GM23338 (cell line): ENCODE data around the gene CACNA2D3. TPM values are rescaled to one million over a fixed set of nuclear protein-coding genes. Genes with fewer than 3 reads are reported as not detected.

Source experiments
- ATAC-seq: fragments of 200-7000 bp; cut with Tn5 transposase; 3 replicates; pipeline ENCODE4 v1.9.1; 2020
- DNase-seq: peaks from one replicate; pipeline ENCODE4 v3.0.0-alpha.2; 2015; ENCODE audit warnings: low spot score
- H2AFZ ChIP-seq: fragments of 200-600 bp; sonication (generic); 2 replicates; pipeline ENCODE4 v1.8.0; 2016; ENCODE audit warnings: antibody characterized with exemption, mild to moderate bottlenecking, moderate library complexity
- H3F3A ChIP-seq: fragments of 200-600 bp; sonication (generic); replicated peaks from 2 replicates; pipeline ENCODE4 v1.8.0; 2017; ENCODE audit warnings: antibody characterized with exemption, mixed run types, low read depth
- H3K27ac ChIP-seq: fragments of 200-600 bp; sonication (generic); 2 replicates; pipeline ENCODE4 v1.6.1; 2016; ENCODE audit warnings: low read depth
- H3K27me3 ChIP-seq: fragments of 200-600 bp; sonication (generic); 2 replicates; pipeline ENCODE4 v1.8.0; 2016; ENCODE audit warnings: mild to moderate bottlenecking, mixed run types, moderate library complexity; ENCODE audit not compliant: insufficient read depth
- H3K36me3 ChIP-seq: fragments of 200-600 bp; sonication (generic); 2 replicates; pipeline ENCODE4 v1.8.0; 2016; ENCODE audit warnings: mild to moderate bottlenecking; ENCODE audit not compliant: insufficient read depth
- H3K4me1 ChIP-seq: fragments of 200-600 bp; sonication (generic); 2 replicates; pipeline ENCODE4 v1.8.0; 2016; ENCODE audit warnings: mild to moderate bottlenecking, moderate library complexity; ENCODE audit not compliant: insufficient read depth
- H3K4me2 ChIP-seq: fragments of 200-600 bp; sonication (generic); 2 replicates; pipeline ENCODE4 v1.7.1; 2017; ENCODE audit warnings: mixed run types
- H3K4me3 ChIP-seq: fragments of 200-600 bp; sonication (generic); 2 replicates; pipeline ENCODE4 v1.6.1; 2016; ENCODE audit warnings: mixed run types
- H3K79me2 ChIP-seq: fragments of 200-600 bp; sonication (generic); replicated peaks from 2 replicates; pipeline ENCODE4 v1.8.0; 2017; ENCODE audit warnings: mild to moderate bottlenecking; ENCODE audit not compliant: insufficient read depth
- H3K9me2 ChIP-seq: fragments of 200-600 bp; sonication (generic); 2 replicates; pipeline ENCODE4 v1.8.0; 2017; ENCODE audit not compliant: insufficient read depth
- H4K20me1 ChIP-seq: fragments of 200-600 bp; sonication (generic); replicated peaks from 2 replicates; pipeline ENCODE4 v1.8.0; 2017; ENCODE audit warnings: mild to moderate bottlenecking; ENCODE audit not compliant: insufficient read depth
- H3K27ac Mint-ChIP-seq: 2 replicates; pipeline ENCODE4 v1.8.0; 2020; ENCODE audit warnings: inconsistent platforms, mild to moderate bottlenecking, moderate library complexity, mixed read lengths
- H3K27me3 Mint-ChIP-seq: 3 replicates; pipeline ENCODE4 v1.8.0; 2022; ENCODE audit warnings: low read depth, mild to moderate bottlenecking, moderate library complexity, mixed read lengths, inconsistent platforms; ENCODE audit not compliant: insufficient read depth, poor library complexity
- H3K36me3 Mint-ChIP-seq: 3 replicates; pipeline ENCODE4 v1.8.0; 2021; ENCODE audit warnings: low read depth, mild to moderate bottlenecking, inconsistent platforms, moderate library complexity, mixed read lengths
- H3K4me1 Mint-ChIP-seq: 3 replicates; pipeline ENCODE4 v1.8.0; 2020; ENCODE audit warnings: mild to moderate bottlenecking, inconsistent platforms, mixed read lengths
- H3K4me3 Mint-ChIP-seq: 3 replicates; pipeline ENCODE4 v1.8.0; 2021; ENCODE audit warnings: moderate library complexity, mild to moderate bottlenecking, inconsistent platforms, mixed read lengths
- H3K9me3 Mint-ChIP-seq: 3 replicates; pipeline ENCODE4 v1.8.0; 2020; ENCODE audit warnings: moderate library complexity, mild to moderate bottlenecking, inconsistent platforms, mixed read lengths
- CREB1 ChIP-seq: fragments of 250-450 bp; sonication (Bioruptor Pico); IDR thresholded peaks from 2 replicates; pipeline ENCODE4 v1.5.0; 2020; ENCODE audit warnings: low read depth, mild to moderate bottlenecking, moderate library complexity
- CTCF ChIP-seq, 2 experiments: fragments of 200-600 bp in 1 of 2; sonication (generic) in 1 of 2; conservative IDR thresholded peaks; 2 replicates each; pipeline versions ENCODE4 v1.5.1 to v1.6.1; 2016 to 2017; ENCODE audit warnings: antibody characterized with exemption in 2 of 2, low read depth in 2 of 2, mild to moderate bottlenecking in 2 of 2, moderate library complexity in 1 of 2
- ETS1 ChIP-seq: IDR thresholded peaks from 2 replicates; pipeline ENCODE4 v1.6.1; 2016; ENCODE audit warnings: antibody characterized with exemption
- EZH2 ChIP-seq: fragments of 200-600 bp; sonication (generic); IDR thresholded peaks from one replicate; pipeline ENCODE4 v1.8.0; 2017; ENCODE audit warnings: antibody characterized with exemption, mild to moderate bottlenecking, low read depth; ENCODE audit not compliant: unreplicated experiment
- EZH2phosphoT487 ChIP-seq: fragments of 200-600 bp; sonication (generic); IDR thresholded peaks from one replicate; pipeline ENCODE4 v1.8.1; 2018; ENCODE audit warnings: antibody characterized with exemption; ENCODE audit not compliant: unreplicated experiment
- JUNB ChIP-seq: IDR thresholded peaks from one replicate; pipeline ENCODE4 v1.6.1; 2016; ENCODE audit warnings: antibody characterized with exemption; ENCODE audit not compliant: unreplicated experiment
- NANOG ChIP-seq: IDR thresholded peaks from 2 replicates; pipeline ENCODE4 v1.6.1; 2016; ENCODE audit warnings: antibody characterized with exemption, borderline replicate concordance
- POLR2AphosphoS5 ChIP-seq: IDR thresholded peaks from 2 replicates; pipeline ENCODE4 v1.6.1; 2016; ENCODE audit warnings: antibody characterized with exemption, low read depth
- REST ChIP-seq: IDR thresholded peaks from one replicate; pipeline ENCODE4 v1.6.1; 2018; ENCODE audit warnings: antibody characterized with exemption; ENCODE audit not compliant: unreplicated experiment
- STAT1 ChIP-seq: IDR thresholded peaks from one replicate; pipeline ENCODE4 v1.6.1; 2016; ENCODE audit warnings: antibody characterized with exemption; ENCODE audit not compliant: unreplicated experiment
- ZNF114 ChIP-seq: fragments of 250-450 bp; sonication (Bioruptor Pico); IDR thresholded peaks from 2 replicates; pipeline ENCODE4 v1.5.0; 2020; ENCODE audit warnings: mild to moderate bottlenecking, moderate library complexity
- ZNF331 ChIP-seq: fragments of 250-450 bp; sonication (Bioruptor Pico); IDR thresholded peaks from 2 replicates; pipeline ENCODE4 v1.5.0; 2020; ENCODE audit warnings: low read depth, mild to moderate bottlenecking, moderate library complexity
- polyA plus RNA-seq: library from polyadenylated mRNA; unstranded; fragments of >200 nt; fragmentation: Nextera tagmentation; extraction: Ambion mirVana; gene quantifications from 2 replicates; pipeline ENCODE4 v1.2.1, GENCODE V29; 2016
- total RNA-seq: library from RNA; depleted of rRNA; stranded (reverse); fragments of >200 nt; shearing (Covaris generic); gene quantifications from 2 replicates; pipeline ENCODE4 v1.2.3, GENCODE V29; 2014

CACNA2D3 gene
- total and polyA plus RNA-seq, 2 experiments from 2014 or later, result 2.2 to 2.3 TPM

- TF ChIP-seq REST (no peak), NANOG (no peak), ZNF331 (CRISPR knock-in tag) (no peak), EZH2 (no peak)
These were observed 56.0 kb downstream of the CACNA2D3 start (continued) for GRCh38 chr3:54178376-54178775.

GRCh38 chr3:54180921-54181320, 58.6 kb downstream of the CACNA2D3 start:
- no peaks in the 10 kb centered on the region for H3K27me3 ChIP-seq
- H3K9me2 ChIP-seq, result no peaks in the 10 kb centered on the region; the same call in none of the 2 replicates
- no peaks in the 10 kb centered on the region for H3K36me3 Mint-ChIP-seq
- H4K20me1 ChIP-seq, result no peaks in the 10 kb centered on the region
- H3K36me3 ChIP-seq, result no peaks in the 10 kb centered on the region
- H3K4me1 Mint-ChIP-seq, result peaks cover 14% of the 10 kb centered on the region
- H3K27me3 Mint-ChIP-seq, result peaks cover 5% of the 10 kb centered on the region
- H3K4me2 ChIP-seq, result no peak overlapping the region
- no peak overlapping the region for H3K27ac ChIP-seq
- H3K4me3 Mint-ChIP-seq, result no peak overlapping the region
- H3K27ac Mint-ChIP-seq, result no peak overlapping the region
- H3K79me2 ChIP-seq, result no peaks in the 10 kb centered on the region
- no peaks in the 10 kb centered on the region for H3F3A ChIP-seq
- ATAC-seq (no peak), DNase-seq (no peak)
- no peak overlapping the region for H3K4me3 ChIP-seq
- H3K4me1 ChIP-seq, result 0 out of 2 replicates have a peak, but pooled peaks cover 8% of the 10 kb centered on the region
- no peak overlapping the region for H2AFZ ChIP-seq
- H3K9me3 Mint-ChIP-seq, result no peaks in the 10 kb centered on the region; the same call in 2 of the 3 replicates
- no peak for TF ChIP-seq JUNB
- no peak for TF ChIP-seq REST
- no peak for TF ChIP-seq POLR2AphosphoS5
- no peak for TF ChIP-seq ETS1
- no peak for TF ChIP-seq CTCF (conservative IDR thresholded peaks at IDR 0.05; ENCODE audit: low read depth in 2 of 2)
- TF ChIP-seq EZH2phosphoT487, result no peak
- TF ChIP-seq ZNF331 (CRISPR knock-in tag), result no peak
- TF ChIP-seq CREB1 (CRISPR knock-in tag), result no peak
- TF ChIP-seq STAT1, result no peak
- no peak for TF ChIP-seq ZNF114 (CRISPR knock-in tag)
